CD4-positive, alpha-beta T cell treated with Interleukin-12 subunit alpha and Interleukin-12 subunit beta, for 1 hour (primary cell): Measurements from ENCODE around the gene ATXN1.
"Not testable (repeated sequence)": the region's sequence is repeated elsewhere in the genome, so short reads cannot be mapped to it uniquely, and the experiment has no call there.

Source experiments
- DNase-seq: peaks from one replicate; pipeline ENCODE4 v3.0.0-alpha.2; 2020

The ATXN1 gene

GRCh38 chr6:16718356-16718755 is 42.9 kb downstream of the ATXN1 start:
- no peak for DNase-seq

GRCh38 chr6:16717275-16717942 is 43.9 kb downstream of the ATXN1 start:
- DNase-seq: no peak

GRCh38 chr6:16716321-16716858 is 44.9 kb downstream of the ATXN1 start:
- DNase-seq: no peak

GRCh38 chr6:16713597-16713996 is 47.7 kb downstream of the ATXN1 start:
- DNase-seq: no peak

- peak; percentile 56 for DNase-seq
Measured at GRCh38 chr6:16712931-16713484, 48.3 kb downstream of the ATXN1 start.

- peak; percentile 54 for DNase-seq
Measured at GRCh38 chr6:16712255-16712930, 48.9 kb downstream of the ATXN1 start.

GRCh38 chr6:16711546-16712254 is 49.6 kb downstream of the ATXN1 start:
- peak; percentile 85 for DNase-seq

- no peak for DNase-seq
Measured at GRCh38 chr6:16706911-16707783, 54.1 kb downstream of the ATXN1 start.

GRCh38 chr6:16706491-16706890 is 54.8 kb downstream of the ATXN1 start:
- DNase-seq: not testable (repeated sequence)

- no peak for DNase-seq
Measured at GRCh38 chr6:16706029-16706428, 55.2 kb downstream of the ATXN1 start.

GRCh38 chr6:16705081-16705993 is 55.9 kb downstream of the ATXN1 start:
- no peak for DNase-seq

GRCh38 chr6:16704401-16705045 is 56.7 kb downstream of the ATXN1 start:
- no peak for DNase-seq

GRCh38 chr6:16702627-16703378 is 58.5 kb downstream of the ATXN1 start:
- not testable (repeated sequence) for DNase-seq

GRCh38 chr6:16700916-16701234 is 60.4 kb downstream of the ATXN1 start:
- DNase-seq: no peak

GRCh38 chr6:16700202-16700915 is 60.9 kb downstream of the ATXN1 start:
- peak; percentile 75 for DNase-seq

- peak; percentile 67 for DNase-seq
Measured at GRCh38 chr6:16698997-16699868, 62.0 kb downstream of the ATXN1 start.

GRCh38 chr6:16698162-16698533 is 63.1 kb downstream of the ATXN1 start:
- no peak for DNase-seq

GRCh38 chr6:16697437-16698161 is 63.7 kb downstream of the ATXN1 start:
- no peak for DNase-seq
